GM21528 (cell line): ENCODE data around the gene KLK15.

Experiments used
- ATAC-seq: cut with Tn5 transposase; IDR thresholded peaks from one replicate; pipeline ENCODE4 v1.9.1; 2021; ENCODE audit warnings: mild to moderate bottlenecking, moderate library complexity; ENCODE audit not compliant: unreplicated experiment, low FRiP score

Gene KLK15

GRCh38 chr19:50844296-50844935 lies 11.0 kb upstream of the KLK15 start:
- no peak for ATAC-seq

- ATAC-seq = no peak
These were observed 10.4 kb upstream of the KLK15 start for GRCh38 chr19:50843701-50844221.

- no peak for ATAC-seq
These were observed 9.8 kb upstream of the KLK15 start for GRCh38 chr19:50843205-50843604.

- no peak for ATAC-seq
These were observed 8.8 kb upstream of the KLK15 start for GRCh38 chr19:50842130-50842529.

GRCh38 chr19:50839712-50840655 lies 6.6 kb upstream of the KLK15 start:
- no peak for ATAC-seq

GRCh38 chr19:50838239-50838638 lies 4.9 kb upstream of the KLK15 start:
- no peak for ATAC-seq

- no peak for ATAC-seq
These were observed 3.9 kb upstream of the KLK15 start for GRCh38 chr19:50837300-50837699.

- no peak for ATAC-seq
These were observed 3.3 kb upstream of the KLK15 start for GRCh38 chr19:50836543-50837195.

- ATAC-seq = peak; percentile 78
These were observed 2.6 kb upstream of the KLK15 start for GRCh38 chr19:50835785-50836542.

GRCh38 chr19:50835103-50835784 lies 1.9 kb upstream of the KLK15 start:
- no peak for ATAC-seq

- ATAC-seq = no peak
These were observed 411 bp upstream of the KLK15 start for GRCh38 chr19:50833802-50834167.

- no peak for ATAC-seq
These were observed 708 bp downstream of the KLK15 start for GRCh38 chr19:50832666-50833065.

- no peak for ATAC-seq
These were observed 2.4 kb downstream of the KLK15 start for GRCh38 chr19:50831026-50831396.

GRCh38 chr19:50830266-50831025 lies 2.9 kb downstream of the KLK15 start:
- ATAC-seq = no peak

GRCh38 chr19:50829801-50830200 lies 3.6 kb downstream of the KLK15 start:
- no peak for ATAC-seq

- ATAC-seq = no peak
These were observed 5.9 kb downstream of the KLK15 start for GRCh38 chr19:50827476-50827875.

- ATAC-seq = no peak
These were observed 6.7 kb downstream of the KLK15 start for GRCh38 chr19:50826492-50827240.

- no peak for ATAC-seq
These were observed 9.9 kb downstream of the KLK15 start, which contains the start of gene KLK1 for GRCh38 chr19:50823389-50824042. KLK1 (minus strand) TSS chr19:50823787; CDS start chr19:50823748, 39 bp downstream.
